Right lobe of liver (tissue), 4 donors: ENCODE measurements around the gene KIAA1671.

Source experiments
- POLR2A ChIP-seq: fragments of 450-650 bp; IDR thresholded peaks from one replicate; pipeline ENCODE4 v1.6.1; 2017; ENCODE audit warnings: antibody characterized with exemption, mild to moderate bottlenecking
- TF ChIP-seq, protein P1 (sequence below), 4 donors: fragments of 200-600 bp in 3 of 4; fragments of 450-650 bp in 1 of 4; IDR thresholded peaks; one replicate each; pipeline versions ENCODE4 v1.5.1 to v1.8.0; 2016 to 2022; ENCODE audit warnings: antibody characterized with exemption in 4 of 4, mild to moderate bottlenecking in 2 of 4
- donor health status: DM: no; HTN: no; CAD: no.
- donor health status: DM: no; HTN: no; CAD: no.
- donor health status: DM: no; HTN: yes; CAD: no.

- TF ChIP-seq, protein P1, sequence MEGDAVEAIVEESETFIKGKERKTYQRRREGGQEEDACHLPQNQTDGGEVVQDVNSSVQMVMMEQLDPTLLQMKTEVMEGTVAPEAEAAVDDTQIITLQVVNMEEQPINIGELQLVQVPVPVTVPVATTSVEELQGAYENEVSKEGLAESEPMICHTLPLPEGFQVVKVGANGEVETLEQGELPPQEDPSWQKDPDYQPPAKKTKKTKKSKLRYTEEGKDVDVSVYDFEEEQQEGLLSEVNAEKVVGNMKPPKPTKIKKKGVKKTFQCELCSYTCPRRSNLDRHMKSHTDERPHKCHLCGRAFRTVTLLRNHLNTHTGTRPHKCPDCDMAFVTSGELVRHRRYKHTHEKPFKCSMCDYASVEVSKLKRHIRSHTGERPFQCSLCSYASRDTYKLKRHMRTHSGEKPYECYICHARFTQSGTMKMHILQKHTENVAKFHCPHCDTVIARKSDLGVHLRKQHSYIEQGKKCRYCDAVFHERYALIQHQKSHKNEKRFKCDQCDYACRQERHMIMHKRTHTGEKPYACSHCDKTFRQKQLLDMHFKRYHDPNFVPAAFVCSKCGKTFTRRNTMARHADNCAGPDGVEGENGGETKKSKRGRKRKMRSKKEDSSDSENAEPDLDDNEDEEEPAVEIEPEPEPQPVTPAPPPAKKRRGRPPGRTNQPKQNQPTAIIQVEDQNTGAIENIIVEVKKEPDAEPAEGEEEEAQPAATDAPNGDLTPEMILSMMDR (IDR thresholded peaks at IDR 0.05), result no peak
- TF ChIP-seq POLR2A, result no peak
Measured at GRCh38 chr22:25029181-25029580, 76.7 kb downstream of the KIAA1671 start.
